NCI-H446 treated with DMSO at 0.1 percent for 48 hours (cell line): Measurements from ENCODE around the gene ATG4D.
A peak's percentile ranks its signal among the peaks of the same experiment; 100 is the strongest.

Experiments used
- DNase-seq: peaks from one replicate; lab custom pipeline; 2025; lab: John Stamatoyannopoulos, UW

ATG4D gene

DNA sequence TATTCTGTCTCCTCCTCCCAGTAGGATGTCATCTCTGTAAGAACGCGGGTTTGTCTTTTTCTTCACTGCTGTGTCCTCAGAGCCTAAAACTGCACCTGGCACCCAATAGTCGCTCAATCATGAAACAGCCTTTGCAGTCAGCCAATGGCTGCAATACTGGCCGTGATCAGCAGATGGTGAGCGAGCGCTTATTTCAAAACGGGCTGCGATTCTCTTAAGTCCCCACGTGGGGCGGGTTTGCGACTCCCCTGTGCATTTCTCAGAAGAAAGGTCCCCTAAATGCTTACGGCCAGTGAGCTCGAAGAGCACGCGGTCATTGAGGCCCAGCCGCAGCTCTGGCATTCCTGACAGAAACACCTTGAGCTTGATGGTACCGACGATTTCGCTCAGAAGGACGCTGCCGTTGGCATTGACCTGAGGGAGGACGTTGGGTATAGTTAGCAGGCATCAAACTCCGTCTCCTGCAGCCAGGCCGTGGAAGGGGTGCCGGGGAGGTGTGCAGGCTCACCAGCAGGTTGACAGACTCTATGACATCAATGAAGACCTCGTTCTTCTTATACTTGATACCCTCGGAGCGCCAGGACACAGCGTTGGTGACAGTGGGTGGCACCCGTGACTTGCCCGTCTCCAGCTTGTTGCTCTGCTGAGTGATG is 37.4 kb downstream of the ATG4D start:
- peak; percentile 90 for DNase-seq

DNA sequence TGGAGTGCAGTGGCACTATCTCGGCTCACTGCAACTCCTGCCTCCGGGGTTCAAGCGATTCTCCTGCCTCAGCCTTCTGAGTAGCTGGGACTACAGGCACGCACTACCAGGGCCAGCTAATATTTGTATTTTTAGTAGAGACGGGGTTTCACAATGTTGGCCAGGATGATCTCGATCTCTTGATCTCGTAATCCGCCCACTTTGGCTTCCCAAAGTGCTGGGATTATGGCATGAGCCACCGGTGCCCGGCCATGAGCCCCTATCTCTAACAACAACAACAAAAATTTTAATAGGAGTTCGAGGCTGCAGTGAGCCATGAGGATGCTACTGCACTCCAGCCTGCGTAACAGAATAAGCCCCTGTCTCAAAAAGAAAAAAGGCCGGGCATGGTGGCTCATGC is 38.4 kb downstream of the ATG4D start:
- DNase-seq: no peak

DNA sequence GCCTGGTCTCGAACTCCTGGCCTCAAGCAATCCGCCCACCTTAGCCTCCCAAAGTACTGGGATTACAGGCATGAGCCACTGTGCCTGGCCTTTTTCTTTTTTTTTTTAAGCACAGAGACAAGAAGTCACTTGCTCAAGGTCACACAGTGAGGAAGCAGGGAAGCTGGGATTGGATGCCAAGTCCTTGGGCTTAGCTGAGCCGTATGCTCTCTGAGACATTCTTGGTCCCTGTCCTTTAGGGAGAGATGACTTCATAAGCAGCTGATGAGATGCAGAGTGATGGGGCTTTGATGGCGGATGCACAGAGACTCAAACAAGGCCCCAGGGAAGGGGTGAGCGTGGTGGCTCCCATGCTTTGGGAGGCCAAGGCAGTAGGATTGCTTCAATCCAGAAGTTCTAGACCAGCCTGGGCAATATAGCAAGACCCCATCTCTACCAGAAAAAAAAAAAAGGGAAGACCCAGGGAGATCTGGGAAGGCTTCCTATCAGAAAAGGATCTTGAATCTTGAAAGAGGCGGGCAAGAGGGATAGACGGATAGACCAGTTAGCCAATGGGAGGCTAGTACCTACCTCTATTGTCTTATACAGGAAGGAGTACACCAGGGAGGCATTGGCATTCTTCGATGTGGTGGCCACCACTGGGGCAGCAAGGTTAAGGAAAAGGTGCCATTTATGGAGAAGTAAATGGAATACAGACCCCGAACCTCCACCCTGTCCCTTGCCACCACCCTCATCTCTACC is 39.5 kb downstream of the ATG4D start:
- DNase-seq: no peak

DNA sequence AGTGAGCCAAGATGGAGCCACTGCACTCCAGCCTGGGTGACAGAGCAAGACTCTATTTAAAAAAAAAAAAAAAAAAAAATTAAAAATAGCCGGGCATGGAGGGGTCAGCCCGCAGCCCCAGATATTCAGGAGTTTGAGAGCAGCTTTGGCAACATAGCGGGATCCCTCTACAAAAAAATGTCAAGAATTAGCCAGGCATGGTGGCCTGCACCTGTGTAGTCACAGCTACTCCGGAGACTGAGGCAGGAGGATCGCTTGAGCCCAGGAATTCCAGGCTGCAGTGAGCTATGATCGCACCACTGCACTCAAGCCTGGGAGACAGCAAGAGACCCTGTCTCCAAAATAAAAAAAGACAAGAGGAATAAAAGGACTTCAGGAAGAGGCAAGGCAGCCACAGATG is 42.7 kb downstream of the ATG4D start:
- no peak for DNase-seq

DNA sequence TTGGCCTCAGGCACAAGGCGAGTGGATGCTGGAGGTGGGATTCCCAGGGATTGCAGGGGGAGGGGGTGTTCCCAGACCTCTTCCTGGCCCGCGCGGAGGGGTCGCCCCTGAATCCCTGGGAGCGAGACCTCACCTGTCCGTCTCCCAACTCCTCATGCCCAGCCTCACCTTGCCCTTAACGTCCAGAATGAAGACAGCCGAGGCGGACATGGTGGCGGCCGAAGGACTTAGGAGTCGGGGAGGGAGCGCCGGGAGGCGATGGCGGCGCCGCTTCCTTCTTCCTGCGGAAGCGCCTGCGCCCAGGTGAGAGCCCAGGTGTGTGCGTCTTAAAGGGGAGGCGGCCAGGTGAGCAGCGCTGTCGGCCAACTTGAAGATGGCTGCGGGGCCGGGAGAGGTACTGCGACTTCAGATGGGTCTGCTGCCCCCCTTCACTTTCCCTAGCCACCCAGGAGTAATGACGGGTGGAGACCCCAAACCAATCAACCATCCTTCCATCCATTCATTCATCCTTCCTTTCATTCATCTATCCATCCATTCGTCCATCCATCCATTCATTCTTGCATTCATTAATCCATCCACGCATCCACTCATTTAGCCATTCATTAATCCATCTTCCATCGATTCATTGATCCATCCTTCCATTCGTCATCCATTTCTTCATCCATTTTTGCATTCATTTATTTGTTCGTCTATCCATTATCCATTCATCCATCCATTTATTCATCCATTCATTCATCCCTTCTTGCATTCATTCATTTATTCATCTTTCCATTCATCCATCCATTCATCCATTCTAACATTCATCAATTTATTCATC is 43.5 kb downstream of the ATG4D start, which contains the start of gene AP1M2:
AP1M2 (minus strand) TSS at position 291 of the 817 bp plus-strand sequence; CDS start at position 210, 81 bp downstream.
- no peak for DNase-seq

DNA sequence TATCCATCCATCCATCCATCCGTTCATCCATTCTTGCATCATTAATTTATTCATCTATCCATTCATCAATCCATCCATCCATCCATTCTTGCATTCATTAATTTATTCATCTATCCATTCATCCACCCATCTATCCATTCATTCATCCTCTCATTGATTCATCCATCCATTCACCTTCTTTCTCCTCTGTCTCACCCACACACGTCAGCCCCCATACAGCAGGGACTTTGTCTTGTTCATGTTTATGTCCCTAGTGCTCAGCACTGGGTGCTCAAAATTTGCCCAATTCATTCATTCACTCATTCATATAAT is 44.1 kb downstream of the ATG4D start:
- no peak for DNase-seq

DNA sequence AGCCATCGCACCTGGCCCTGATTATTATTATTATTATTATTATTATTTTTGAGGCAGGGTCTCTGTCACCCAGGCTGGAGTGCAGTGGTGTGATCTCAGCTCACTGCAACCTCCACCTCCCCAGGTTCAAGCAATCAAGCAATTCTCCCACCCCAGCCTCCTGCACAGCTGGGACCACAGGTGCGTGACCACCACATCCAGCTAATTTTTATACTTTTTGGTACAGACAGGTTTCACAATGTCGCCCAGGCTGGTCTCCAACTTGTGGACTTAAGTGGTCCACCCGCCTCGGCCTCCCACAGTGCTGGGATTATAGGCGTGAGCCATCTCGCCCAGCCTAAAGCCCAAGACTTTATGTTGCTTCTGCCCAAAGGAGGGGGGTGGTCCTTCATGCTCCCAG is 49.4 kb downstream of the ATG4D start:
- DNase-seq: no peak

DNA sequence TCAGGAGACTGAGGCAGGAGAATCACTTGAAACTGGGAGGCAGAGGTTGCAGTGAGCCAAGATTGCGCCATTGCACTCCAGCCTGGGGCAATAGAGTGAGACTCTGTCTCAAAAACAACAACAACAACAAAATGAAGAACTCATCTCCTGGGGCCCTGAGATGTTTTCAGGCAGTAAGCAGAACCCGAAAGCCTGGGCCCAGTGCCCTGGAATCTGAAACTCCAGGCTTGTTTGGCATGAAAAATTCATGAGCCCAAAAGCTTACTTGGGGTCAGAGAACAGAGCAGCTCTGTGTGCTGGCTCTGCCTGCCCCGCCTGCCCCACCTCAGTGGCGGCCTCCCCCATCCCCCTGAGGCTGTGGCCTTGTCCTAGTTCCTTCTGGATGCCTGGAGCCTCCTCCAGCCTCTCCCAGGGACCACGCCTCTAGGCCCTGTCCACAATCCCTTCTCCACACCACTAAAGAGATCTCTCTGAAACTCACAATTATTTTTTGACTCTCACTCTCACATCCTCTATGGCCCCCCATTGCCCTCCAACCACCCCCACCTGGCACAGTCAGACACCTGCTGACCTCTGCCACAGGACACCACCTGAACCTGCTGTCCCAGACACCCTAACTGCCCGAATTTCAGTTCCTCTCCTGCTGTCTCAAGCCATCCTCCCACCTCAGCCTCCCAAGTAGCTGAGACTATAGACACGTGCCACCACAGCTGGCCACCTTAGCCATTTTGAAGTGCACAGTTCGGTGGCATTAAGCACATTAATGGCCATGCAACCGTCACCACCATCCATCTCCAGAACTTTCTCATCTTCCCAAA is 50.3 kb downstream of the ATG4D start:
- DNase-seq: no peak

DNA sequence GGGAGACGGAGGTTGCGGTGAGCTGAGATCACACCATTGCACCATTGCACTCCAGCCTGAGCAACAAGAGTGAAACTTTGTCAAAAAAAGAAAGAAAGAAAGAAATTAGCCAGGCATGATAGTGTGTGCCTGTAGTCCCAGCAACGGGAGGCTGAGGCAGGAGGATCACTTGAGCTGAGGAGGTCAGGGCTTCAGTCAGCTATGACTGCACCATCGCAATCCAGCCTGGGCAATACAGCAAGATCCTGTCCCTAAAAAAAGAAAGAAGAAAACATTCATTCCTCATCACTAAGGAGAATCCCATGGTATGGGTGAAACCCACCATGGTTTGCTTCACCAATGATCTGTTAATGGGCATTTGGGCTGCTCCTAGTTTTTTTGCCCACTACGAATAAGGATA is 56.4 kb downstream of the ATG4D start:
- DNase-seq: no peak

DNA sequence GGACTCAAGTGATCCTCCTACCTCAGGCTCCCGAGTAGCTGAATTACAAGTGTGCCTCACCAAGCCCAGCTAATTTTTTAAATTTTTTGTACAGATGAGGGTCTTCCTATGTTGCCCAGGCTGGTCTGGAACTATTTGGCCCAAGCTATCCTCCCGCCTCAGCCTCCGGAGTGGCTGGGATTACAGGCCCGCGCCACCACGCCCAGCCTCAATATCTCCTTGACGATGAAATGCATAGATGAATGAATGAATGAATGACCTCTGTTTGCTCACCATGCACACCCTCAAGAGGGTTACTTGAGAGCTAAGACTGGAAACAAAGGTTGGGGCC is 58.3 kb downstream of the ATG4D start:
- DNase-seq: no peak

DNA sequence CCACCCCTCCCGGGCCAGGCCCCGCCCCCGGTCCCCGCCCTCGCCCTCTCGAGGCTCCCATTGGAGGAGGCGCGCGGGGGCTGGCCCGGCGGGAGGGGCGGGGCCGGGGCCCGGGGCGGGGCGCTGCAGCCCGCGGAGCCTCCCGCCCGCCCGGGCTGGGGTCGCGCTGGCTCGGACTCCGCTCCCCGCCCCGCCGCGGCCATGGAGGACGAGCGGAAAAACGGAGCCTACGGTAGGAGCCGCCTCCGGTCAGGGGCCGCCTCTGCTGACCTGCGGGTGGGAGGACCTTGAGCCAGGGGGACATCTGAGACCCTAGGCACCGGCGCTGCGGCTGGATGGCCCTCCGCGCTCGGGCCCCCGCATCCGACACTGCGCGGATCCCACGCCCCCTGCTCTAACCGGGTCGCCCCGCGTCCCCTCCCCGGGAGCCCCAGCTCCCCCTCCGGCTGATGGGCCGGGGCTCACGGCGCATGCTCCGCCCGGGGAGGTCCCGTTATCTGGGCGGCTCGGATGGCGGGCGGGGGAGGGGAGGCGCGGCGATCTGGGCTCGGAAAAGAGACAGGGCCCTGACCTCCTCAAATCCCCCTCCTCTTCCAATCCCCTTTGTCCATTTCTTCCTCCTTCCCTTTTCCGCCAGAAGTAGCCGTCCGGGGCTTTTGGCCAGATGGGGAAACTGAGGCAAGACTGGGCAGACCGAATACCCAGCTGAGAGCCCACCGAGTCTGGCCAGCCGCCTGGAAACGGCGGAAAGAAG is 58.8 kb downstream of the ATG4D start:
- peak; percentile 30 for DNase-seq
